ENCODE measurements around the gene B4GALT5. TPM values are rescaled to one million over a fixed set of nuclear protein-coding genes. Genes with fewer than 3 reads are reported as not detected.

The B4GALT5 gene
- polyA plus RNA-seq, 3 donors, result 44.2 to 52.1 (median 50.5) TPM

- no peak for DNase-seq (ENCODE audit: extremely low read depth in 1 of 11, low read depth in 9 of 11, low spot score in 4 of 11)
Observed at GRCh38 chr20:49690899-49691620, 22.6 kb downstream of the B4GALT5 start.

GRCh38 chr20:49687595-49688567, 25.8 kb downstream of the B4GALT5 start:
- no peak for DNase-seq (ENCODE audit: extremely low read depth in 1 of 11, low read depth in 9 of 11, low spot score in 4 of 11)

GRCh38 chr20:49685809-49686208, 27.9 kb downstream of the B4GALT5 start:
- no peak for DNase-seq (ENCODE audit: extremely low read depth in 1 of 11, low read depth in 9 of 11, low spot score in 4 of 11)

GRCh38 chr20:49685161-49685601, 28.5 kb downstream of the B4GALT5 start:
- no peak for DNase-seq (ENCODE audit: extremely low read depth in 1 of 11, low read depth in 9 of 11, low spot score in 4 of 11)

GRCh38 chr20:49684335-49684997, 29.2 kb downstream of the B4GALT5 start:
- no peak for DNase-seq (ENCODE audit: extremely low read depth in 1 of 11, low read depth in 9 of 11, low spot score in 4 of 11)

GRCh38 chr20:49682798-49683197, 30.9 kb downstream of the B4GALT5 start:
- DNase-seq (ENCODE audit: extremely low read depth in 1 of 11, low read depth in 9 of 11, low spot score in 4 of 11), result no peak

GRCh38 chr20:49682278-49682677, 31.4 kb downstream of the B4GALT5 start:
- no peak for DNase-seq (ENCODE audit: extremely low read depth in 1 of 11, low read depth in 9 of 11, low spot score in 4 of 11)

- DNase-seq (ENCODE audit: extremely low read depth in 1 of 11, low read depth in 9 of 11, low spot score in 4 of 11), result no peak
Observed at GRCh38 chr20:49681850-49682216, 31.8 kb downstream of the B4GALT5 start.

- DNase-seq (ENCODE audit: extremely low read depth in 1 of 11, low read depth in 9 of 11, low spot score in 4 of 11), result no peak
Observed at GRCh38 chr20:49680484-49680883, 33.2 kb downstream of the B4GALT5 start.

- DNase-seq (ENCODE audit: extremely low read depth in 1 of 11, low read depth in 9 of 11, low spot score in 4 of 11), result no peak
Observed at GRCh38 chr20:49679634-49680033, 34.0 kb downstream of the B4GALT5 start.

GRCh38 chr20:49677777-49678758, 35.6 kb downstream of the B4GALT5 start:
- no peak for DNase-seq (ENCODE audit: extremely low read depth in 1 of 11, low read depth in 9 of 11, low spot score in 4 of 11)

- DNase-seq (ENCODE audit: extremely low read depth in 1 of 11, low read depth in 9 of 11, low spot score in 4 of 11), result no peak
Observed at GRCh38 chr20:49676581-49677291, 36.9 kb downstream of the B4GALT5 start.

GRCh38 chr20:49675368-49676151, 38.1 kb downstream of the B4GALT5 start:
- no peak for DNase-seq (ENCODE audit: extremely low read depth in 1 of 11, low read depth in 9 of 11, low spot score in 4 of 11)

- no peak for DNase-seq (ENCODE audit: extremely low read depth in 1 of 11, low read depth in 9 of 11, low spot score in 4 of 11)
Observed at GRCh38 chr20:49674383-49675352, 39.0 kb downstream of the B4GALT5 start.

- DNase-seq (ENCODE audit: extremely low read depth in 1 of 11, low read depth in 9 of 11, low spot score in 4 of 11), result no peak
Observed at GRCh38 chr20:49672096-49672664, 41.5 kb downstream of the B4GALT5 start.

GRCh38 chr20:49671433-49671832, 42.2 kb downstream of the B4GALT5 start:
- DNase-seq (ENCODE audit: extremely low read depth in 1 of 11, low read depth in 9 of 11, low spot score in 4 of 11), result no peak
